Nephron (organoid): ENCODE measurements around the gene TSHR.

Experiments
- H3K27ac Mint-ChIP-seq, 3 experiments: 2 replicates each; pipeline ENCODE4 v1.8.0; 2020; ENCODE audit warnings: mixed read lengths in 3 of 3, mild to moderate bottlenecking in 2 of 3, moderate library complexity in 1 of 3
- H3K27me3 Mint-ChIP-seq: 2 replicates; pipeline ENCODE4 v1.8.0; 2021; ENCODE audit warnings: low read depth, mild to moderate bottlenecking, moderate library complexity, mixed read lengths
- H3K36me3 Mint-ChIP-seq: 2 replicates; pipeline ENCODE4 v1.8.0; 2020; ENCODE audit warnings: low read depth, mixed read lengths
- H3K4me1 Mint-ChIP-seq: 2 replicates; pipeline ENCODE4 v1.8.0; 2020; ENCODE audit warnings: mixed read lengths
- H3K4me3 Mint-ChIP-seq, 3 experiments: 2 replicates each; pipeline ENCODE4 v1.8.0; 2020; ENCODE audit warnings: mild to moderate bottlenecking in 3 of 3, mixed read lengths in 3 of 3, moderate library complexity in 2 of 3
- H3K9me3 Mint-ChIP-seq: 2 replicates; pipeline ENCODE4 v1.8.0; 2020; ENCODE audit warnings: mixed read lengths
- TF ChIP-seq, protein P1 (sequence below), 3 experiments: fragments of 200-600 bp; sonication (generic); IDR thresholded peaks; one replicate each; pipeline ENCODE4 v1.5.0; 2021; ENCODE audit warnings: antibody characterized with exemption in 3 of 3; ENCODE audit not compliant: unreplicated experiment in 3 of 3

TSHR gene

DNA sequence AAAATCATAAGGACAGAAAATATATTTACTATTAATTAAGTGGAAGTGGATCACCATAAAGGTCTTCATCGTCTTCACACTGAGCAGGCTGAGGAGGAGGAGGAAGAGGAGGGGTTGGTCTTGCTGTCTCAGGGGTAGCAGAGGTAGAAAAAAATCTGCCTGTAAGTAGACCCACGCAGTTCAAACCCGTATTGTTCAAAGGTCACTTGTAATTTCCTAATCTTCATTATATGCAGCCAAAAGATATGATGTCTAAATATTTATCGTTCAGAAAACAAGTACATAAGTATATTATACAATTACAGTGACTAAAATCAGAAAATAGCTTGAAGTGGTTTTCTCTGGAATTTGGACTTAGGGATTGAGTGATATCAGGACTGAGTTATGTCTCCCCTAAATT is 193.2 kb downstream of the TSHR start:
- no peaks in the 10 kb centered on the region for H3K9me3 Mint-ChIP-seq
- TF ChIP-seq, protein P1, sequence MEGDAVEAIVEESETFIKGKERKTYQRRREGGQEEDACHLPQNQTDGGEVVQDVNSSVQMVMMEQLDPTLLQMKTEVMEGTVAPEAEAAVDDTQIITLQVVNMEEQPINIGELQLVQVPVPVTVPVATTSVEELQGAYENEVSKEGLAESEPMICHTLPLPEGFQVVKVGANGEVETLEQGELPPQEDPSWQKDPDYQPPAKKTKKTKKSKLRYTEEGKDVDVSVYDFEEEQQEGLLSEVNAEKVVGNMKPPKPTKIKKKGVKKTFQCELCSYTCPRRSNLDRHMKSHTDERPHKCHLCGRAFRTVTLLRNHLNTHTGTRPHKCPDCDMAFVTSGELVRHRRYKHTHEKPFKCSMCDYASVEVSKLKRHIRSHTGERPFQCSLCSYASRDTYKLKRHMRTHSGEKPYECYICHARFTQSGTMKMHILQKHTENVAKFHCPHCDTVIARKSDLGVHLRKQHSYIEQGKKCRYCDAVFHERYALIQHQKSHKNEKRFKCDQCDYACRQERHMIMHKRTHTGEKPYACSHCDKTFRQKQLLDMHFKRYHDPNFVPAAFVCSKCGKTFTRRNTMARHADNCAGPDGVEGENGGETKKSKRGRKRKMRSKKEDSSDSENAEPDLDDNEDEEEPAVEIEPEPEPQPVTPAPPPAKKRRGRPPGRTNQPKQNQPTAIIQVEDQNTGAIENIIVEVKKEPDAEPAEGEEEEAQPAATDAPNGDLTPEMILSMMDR (IDR thresholded peaks at IDR 0.05; ENCODE audit: unreplicated experiment in 3 of 3) = no peak
- H3K4me1 Mint-ChIP-seq = no peaks in the 10 kb centered on the region
- no peak overlapping the region for H3K4me3 Mint-ChIP-seq
- no peak overlapping the region for H3K27ac Mint-ChIP-seq
- H3K27me3 Mint-ChIP-seq = no peaks in the 10 kb centered on the region
- H3K36me3 Mint-ChIP-seq = no peaks in the 10 kb centered on the region

DNA sequence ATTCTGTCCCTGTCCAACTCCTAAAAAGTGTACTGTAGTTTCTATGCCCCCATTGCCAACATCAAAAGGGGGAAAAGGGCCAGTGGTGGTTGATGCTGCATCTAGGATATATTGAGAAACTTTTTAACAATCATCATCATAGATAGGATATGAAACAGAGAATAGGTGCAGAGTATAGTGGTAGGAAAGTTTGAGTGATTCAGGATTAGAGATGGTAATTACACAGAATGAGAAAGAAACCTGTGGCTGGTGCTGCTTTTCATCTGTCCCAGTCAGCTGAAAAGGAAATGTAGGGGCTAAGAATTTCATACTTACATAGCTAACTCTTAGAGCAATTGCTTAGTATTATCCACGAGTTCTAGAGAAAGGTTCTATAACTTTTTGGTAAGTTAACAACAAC is 197.8 kb downstream of the TSHR start:
- Mint-ChIP-seq H3K27me3 (no peaks in the 10 kb centered on the region), H3K27ac (no peak overlapping the region), H3K4me1 (no peaks in the 10 kb centered on the region), H3K4me3 (no peak overlapping the region), H3K9me3 (no peaks in the 10 kb centered on the region), H3K36me3 (no peaks in the 10 kb centered on the region)
- TF ChIP-seq, protein P1 (IDR thresholded peaks at IDR 0.05; ENCODE audit: unreplicated experiment in 3 of 3) = no peak

DNA sequence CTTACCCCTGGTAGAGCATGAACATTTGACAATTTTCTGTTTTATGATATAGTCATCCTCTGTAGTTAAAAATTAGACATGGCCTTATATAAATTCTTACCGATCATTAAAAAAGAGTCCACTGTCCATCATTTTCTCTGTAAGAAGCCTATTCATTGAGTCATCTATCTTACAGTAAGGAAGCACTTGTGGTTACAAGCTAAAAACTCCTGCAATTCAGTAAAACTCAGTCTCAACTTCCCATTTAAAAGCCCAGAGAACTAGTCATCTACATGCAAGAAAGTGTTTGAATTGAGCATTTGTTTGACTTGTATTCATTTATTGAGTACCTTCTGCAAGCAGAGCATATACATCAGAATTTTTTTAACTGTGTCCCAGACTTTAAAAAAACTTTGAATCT is 202.0 kb downstream of the TSHR start:
- Mint-ChIP-seq H3K9me3 (no peaks in the 10 kb centered on the region), H3K4me3 (no peak overlapping the region), H3K27me3 (no peaks in the 10 kb centered on the region), H3K4me1 (no peaks in the 10 kb centered on the region), H3K36me3 (no peaks in the 10 kb centered on the region), H3K27ac (no peak overlapping the region)
- TF ChIP-seq, protein P1 (IDR thresholded peaks at IDR 0.05; ENCODE audit: unreplicated experiment in 3 of 3) = no peak

DNA sequence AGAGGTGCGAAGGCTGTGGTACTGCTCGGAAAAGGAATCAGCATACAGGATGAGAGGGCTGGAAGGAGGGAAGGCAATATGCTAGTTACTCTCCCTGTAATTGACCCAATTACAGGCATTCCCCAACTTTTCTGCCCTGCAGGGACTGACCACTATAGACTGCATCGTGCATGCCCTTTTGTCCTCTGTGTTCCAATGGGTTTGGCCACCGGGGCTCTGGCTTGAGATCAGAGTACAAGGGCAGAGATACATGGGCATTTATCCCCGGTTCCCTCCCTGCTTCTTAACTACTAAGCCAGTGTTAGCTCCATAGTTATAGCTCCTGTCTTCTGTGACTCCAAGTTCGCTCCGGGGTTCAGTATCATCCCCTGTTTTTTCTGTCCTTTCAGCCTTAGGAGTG is 205.7 kb downstream of the TSHR start:
- no peaks in the 10 kb centered on the region for H3K4me1 Mint-ChIP-seq
- TF ChIP-seq, protein P1 (IDR thresholded peaks at IDR 0.05; ENCODE audit: unreplicated experiment in 3 of 3) = no peak
- H3K9me3 Mint-ChIP-seq = no peaks in the 10 kb centered on the region
- H3K4me3 Mint-ChIP-seq = no peak overlapping the region
- H3K27ac Mint-ChIP-seq = no peak overlapping the region
- no peaks in the 10 kb centered on the region for H3K27me3 Mint-ChIP-seq
- no peaks in the 10 kb centered on the region for H3K36me3 Mint-ChIP-seq

DNA sequence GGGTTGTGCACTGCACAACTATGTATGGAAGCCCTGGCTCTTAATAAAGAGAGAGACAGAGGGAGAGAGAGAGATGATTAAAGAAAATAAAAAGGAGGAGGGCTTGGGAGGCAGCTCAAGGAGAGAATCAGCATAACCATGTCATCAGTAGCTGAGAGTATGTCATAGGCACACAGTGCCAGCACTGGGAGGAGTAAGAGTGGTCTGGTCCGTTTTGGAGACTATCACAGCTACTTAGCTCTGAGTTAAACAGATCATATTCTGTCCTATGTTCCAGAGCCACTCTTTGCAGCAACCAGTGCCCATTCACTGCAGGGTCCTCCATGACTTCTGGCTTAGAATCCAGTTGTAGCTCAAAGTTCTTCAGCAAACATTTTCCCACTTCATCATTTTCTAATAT is 206.3 kb downstream of the TSHR start:
- no peaks in the 10 kb centered on the region for H3K9me3 Mint-ChIP-seq
- no peaks in the 10 kb centered on the region for H3K27me3 Mint-ChIP-seq
- no peaks in the 10 kb centered on the region for H3K4me1 Mint-ChIP-seq
- no peak overlapping the region for H3K4me3 Mint-ChIP-seq
- no peak overlapping the region for H3K27ac Mint-ChIP-seq
- H3K36me3 Mint-ChIP-seq = no peaks in the 10 kb centered on the region
- TF ChIP-seq, protein P1 (IDR thresholded peaks at IDR 0.05; ENCODE audit: unreplicated experiment in 3 of 3) = no peak

DNA sequence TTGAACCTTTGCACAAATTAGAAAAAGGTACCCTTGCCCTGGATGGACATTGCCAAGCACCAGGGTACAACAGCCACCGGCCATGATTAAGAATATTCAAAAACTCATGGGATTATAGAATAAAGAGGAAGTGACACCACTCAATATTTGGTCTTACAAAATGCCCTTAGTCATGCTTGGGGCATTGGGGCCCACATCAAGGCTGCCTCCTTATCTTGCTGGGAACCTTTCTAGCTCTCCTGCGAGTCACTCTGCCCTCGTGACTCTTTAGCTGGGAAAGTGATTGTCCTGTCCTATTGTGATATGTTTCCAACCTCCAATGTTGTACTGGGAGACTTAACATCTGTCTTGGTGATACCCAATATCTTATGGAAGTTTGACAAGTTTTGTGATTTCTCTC is 207.5 kb downstream of the TSHR start:
- Mint-ChIP-seq H3K27ac (no peak overlapping the region), H3K27me3 (no peaks in the 10 kb centered on the region)

More for the DNA sequence above, 207.5 kb downstream of the TSHR start:
- Mint-ChIP-seq H3K9me3 (no peaks in the 10 kb centered on the region), H3K4me3 (no peak overlapping the region), H3K4me1 (no peaks in the 10 kb centered on the region), H3K36me3 (no peaks in the 10 kb centered on the region)
- TF ChIP-seq, protein P1 (IDR thresholded peaks at IDR 0.05; ENCODE audit: unreplicated experiment in 3 of 3) = no peak
